Mesodermal cell (in vitro differentiated cells): ENCODE measurements around the gene ACVR1C.
"Not testable (repeated sequence)": the region's sequence is repeated elsewhere in the genome, so short reads cannot be mapped to it uniquely, and the experiment has no call there.

Experiments
- H3K27ac ChIP-seq: 2 replicates; pipeline ENCODE4 v1.7.0; 2013; ENCODE audit warnings: mild to moderate bottlenecking, low read depth, low read length, moderate library complexity; ENCODE audit not compliant: severe bottlenecking
- H3K36me3 ChIP-seq: 2 replicates; pipeline ENCODE4 v1.7.1; 2013; ENCODE audit warnings: mild to moderate bottlenecking, low read length, moderate library complexity; ENCODE audit not compliant: control insufficient read depth, insufficient read depth
- H3K4me1 ChIP-seq: one replicate; pipeline ENCODE4 v1.7.1; 2013; ENCODE audit warnings: mild to moderate bottlenecking, low read length; ENCODE audit not compliant: insufficient read depth, control insufficient read depth, poor library complexity, severe bottlenecking
- H3K4me3 ChIP-seq: 2 replicates; pipeline ENCODE4 v1.7.0; 2013; ENCODE audit warnings: low read length, control low read depth, mild to moderate bottlenecking; ENCODE audit not compliant: insufficient read depth, poor library complexity, severe bottlenecking; ENCODE audit errors: extremely low read depth
- H3K9me3 ChIP-seq: 2 replicates; pipeline ENCODE4 v1.7.1; 2013; ENCODE audit warnings: mild to moderate bottlenecking, low read length, moderate library complexity; ENCODE audit not compliant: control insufficient read depth
- WGBS, 2 experiments: methylation state at CpG; one replicate each; pipeline ENCODE4 v1.1.5; 2013; ENCODE audit warnings: missing lambda C conversion rate in 2 of 2; ENCODE audit not compliant: insufficient coverage in 2 of 2; 5-methylcytosine and 5-hydroxymethylcytosine counted together

The ACVR1C gene

DNA sequence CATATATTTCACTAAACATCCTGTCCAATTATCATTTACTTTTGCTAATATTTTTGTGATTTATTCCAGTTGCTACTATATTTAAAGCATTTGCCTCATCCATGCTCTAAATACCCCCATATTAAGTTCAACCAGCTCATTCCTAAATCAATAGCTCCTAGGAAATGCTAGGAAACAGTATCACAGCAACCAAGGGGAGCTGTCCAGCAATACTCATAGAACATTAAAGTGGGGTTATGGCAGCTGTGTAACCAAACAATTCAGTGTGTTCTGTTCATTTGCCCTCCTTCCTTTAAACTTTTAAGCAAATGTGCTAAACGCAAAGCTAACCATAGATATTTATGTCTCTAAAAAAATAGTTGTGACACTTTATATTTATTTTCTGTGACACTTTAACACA, 41.1 kb downstream of the ACVR1C start:
- Histone ChIP-seq H3K9me3 (no peaks in the 10 kb centered on the region), H3K4me1 (no peaks in the 10 kb centered on the region), H3K4me3 (no peak overlapping the region), H3K27ac (no peak overlapping the region), H3K36me3 (no peaks in the 10 kb centered on the region)
- whole genome bisulfite sequencing, 2 experiments = no CpG with 5 or more reads among the region's 1 CpG

DNA sequence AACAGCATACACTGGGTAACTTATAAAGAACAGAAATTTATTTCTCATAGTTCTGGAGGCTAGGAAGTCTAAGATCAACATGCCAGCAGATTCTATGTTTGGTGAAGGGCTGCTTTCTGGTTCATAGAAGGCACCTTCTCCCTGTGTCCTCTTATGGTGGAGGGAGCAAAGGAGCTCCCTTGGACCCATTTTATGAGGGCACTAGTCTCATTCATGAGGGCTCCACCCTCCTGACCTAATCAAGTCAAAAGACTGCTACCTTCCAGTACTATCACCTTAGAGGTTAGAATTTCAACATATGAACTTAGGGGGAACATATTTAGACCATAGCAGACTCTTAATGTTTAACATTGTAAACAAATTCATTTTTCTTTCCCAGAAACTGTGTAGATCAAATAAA, 54.5 kb downstream of the ACVR1C start:
- no peaks in the 10 kb centered on the region for H3K9me3 ChIP-seq
- no peak overlapping the region for H3K4me3 ChIP-seq
- no peaks in the 10 kb centered on the region for H3K36me3 ChIP-seq
- H3K4me1 ChIP-seq = no peaks in the 10 kb centered on the region
- no peak overlapping the region for H3K27ac ChIP-seq

- Histone ChIP-seq H3K9me3 (no peaks in the 10 kb centered on the region), H3K4me1 (no peaks in the 10 kb centered on the region), H3K36me3 (no peaks in the 10 kb centered on the region), H3K4me3 (no peak overlapping the region), H3K27ac (no peak overlapping the region)
- no CpG with 5 or more reads among the region's 2 CpGs for WGBS, 2 experiments
These were observed 55.9 kb downstream of the ACVR1C start for GRCh38 chr2:157572725-157573124.

DNA sequence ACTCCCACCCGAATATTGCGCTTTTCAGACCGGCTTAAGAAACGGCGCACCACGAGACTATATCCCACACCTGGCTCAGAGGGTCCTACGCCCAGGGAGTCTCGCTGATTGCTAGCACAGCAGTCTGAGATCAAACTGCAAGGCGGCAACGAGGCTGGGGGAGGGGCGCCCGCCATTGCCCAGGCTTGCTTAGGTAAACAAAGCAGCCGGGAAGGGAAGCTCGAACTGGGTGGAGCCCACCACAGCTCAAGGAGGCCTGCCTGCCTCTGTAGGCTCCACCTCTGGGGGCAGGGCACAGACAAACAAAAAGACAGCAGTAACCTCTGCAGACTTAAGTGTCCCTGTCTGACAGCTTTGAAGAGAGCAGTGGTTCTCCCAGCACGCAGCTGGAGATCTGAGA, 62.0 kb downstream of the ACVR1C start:
- H3K4me1 ChIP-seq, H3K36me3 ChIP-seq, H3K9me3 ChIP-seq, H3K27ac ChIP-seq, H3K4me3 ChIP-seq: not testable (repeated sequence)
- no CpG with 5 or more reads among the region's 15 CpGs for WGBS, 2 experiments

DNA sequence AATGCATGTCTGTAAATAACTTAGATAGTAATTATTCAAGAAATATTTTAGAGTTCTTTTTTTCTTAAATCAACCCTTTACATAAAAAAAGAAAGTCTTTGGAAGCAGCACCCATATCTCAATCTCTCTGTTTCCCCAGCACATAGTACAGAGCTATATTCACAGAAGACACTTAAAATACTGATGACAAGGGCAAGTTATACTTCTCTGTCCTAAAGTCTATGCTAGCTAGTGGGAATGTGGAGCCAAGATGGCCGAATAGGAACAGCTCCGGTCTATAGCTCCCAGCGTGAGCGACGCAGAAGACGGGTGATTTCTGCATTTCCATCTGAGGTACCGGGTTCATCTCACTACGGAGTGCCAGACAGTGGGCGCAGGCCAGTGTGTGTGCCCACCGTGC, 62.6 kb downstream of the ACVR1C start:
- not testable (repeated sequence) for H3K9me3 ChIP-seq, H3K4me1 ChIP-seq, H3K36me3 ChIP-seq, H3K4me3 ChIP-seq, H3K27ac ChIP-seq
- 93 to 100% methylated on average over 2 of the region's 10 CpGs for WGBS, 2 experiments

DNA sequence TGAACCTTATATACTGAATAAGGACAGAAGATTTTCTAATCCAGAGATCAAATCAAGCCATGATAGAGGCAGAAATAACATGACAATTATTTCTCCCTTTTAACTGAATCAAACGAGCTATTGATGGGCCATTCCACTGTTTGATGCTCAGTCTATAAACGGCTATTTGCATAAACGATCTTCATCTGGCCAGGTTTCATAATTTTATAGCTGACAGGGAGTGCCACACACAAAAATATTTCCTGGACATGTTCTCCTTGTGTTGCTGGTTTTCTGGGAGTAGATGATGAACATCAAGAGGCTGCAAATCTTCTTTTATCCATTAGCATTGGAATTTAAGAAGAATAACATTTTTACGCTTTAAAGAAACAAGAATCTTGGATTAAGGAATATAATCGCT, 63.1 kb downstream of the ACVR1C start:
- no peaks in the 10 kb centered on the region for H3K4me1 ChIP-seq
- 87 to 97% methylated on average over 2 to 3 of the region's 5 CpGs for WGBS, 2 experiments
- H3K4me3 ChIP-seq = no peak overlapping the region
- H3K9me3 ChIP-seq = no peaks in the 10 kb centered on the region
- no peaks in the 10 kb centered on the region for H3K36me3 ChIP-seq
- H3K27ac ChIP-seq = no peak overlapping the region

DNA sequence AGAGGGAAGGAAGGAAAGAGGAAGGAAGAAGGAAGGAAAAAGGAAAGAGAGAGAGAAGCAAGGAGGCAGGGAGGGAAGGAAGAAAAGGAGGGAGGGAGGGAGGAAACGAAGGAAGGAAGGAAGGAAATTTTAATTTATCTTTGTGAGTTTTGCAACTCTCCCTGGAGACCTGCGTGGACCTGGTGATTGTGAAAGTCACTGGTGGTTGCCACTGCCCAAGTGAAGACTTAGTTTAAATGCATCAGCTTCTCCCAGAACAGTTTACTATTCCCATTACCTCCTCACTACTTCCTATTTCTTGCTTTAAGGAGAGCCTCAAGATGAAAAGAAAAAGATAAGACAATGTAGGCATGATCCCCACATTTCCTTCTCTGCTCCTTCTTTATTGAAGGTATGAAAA, 68.8 kb downstream of the ACVR1C start:
- Histone ChIP-seq H3K27ac (no peak overlapping the region), H3K9me3 (no peaks in the 10 kb centered on the region), H3K4me3 (no peak overlapping the region), H3K4me1 (no peaks in the 10 kb centered on the region), H3K36me3 (no peaks in the 10 kb centered on the region)
- WGBS, 2 experiments = 71 to 82% methylated on average over 1 of the region's 2 CpGs

DNA sequence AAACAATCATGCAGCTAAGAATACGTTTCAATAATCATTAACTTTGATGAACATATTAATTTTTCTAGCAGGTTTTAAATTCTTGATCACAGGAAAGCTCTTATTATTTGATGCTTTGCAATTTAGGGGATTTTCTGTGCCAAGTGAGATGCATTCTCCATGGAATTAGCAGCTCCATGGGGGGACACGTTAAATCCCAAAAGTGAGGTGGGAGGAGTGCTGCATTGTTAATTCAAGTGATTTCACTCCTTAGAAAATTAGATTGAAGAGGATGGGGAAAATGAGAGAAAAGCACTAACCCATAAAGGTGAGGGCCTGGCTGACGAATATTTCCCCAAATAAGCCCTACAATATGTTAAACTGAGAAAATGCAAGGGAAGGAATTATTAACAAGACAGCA, 69.2 kb downstream of the ACVR1C start:
- Histone ChIP-seq H3K27ac (no peak overlapping the region), H3K4me1 (no peaks in the 10 kb centered on the region), H3K9me3 (no peaks in the 10 kb centered on the region), H3K4me3 (no peak overlapping the region), H3K36me3 (no peaks in the 10 kb centered on the region)
- WGBS, 2 experiments = no CpG with 5 or more reads among the region's 3 CpGs

DNA sequence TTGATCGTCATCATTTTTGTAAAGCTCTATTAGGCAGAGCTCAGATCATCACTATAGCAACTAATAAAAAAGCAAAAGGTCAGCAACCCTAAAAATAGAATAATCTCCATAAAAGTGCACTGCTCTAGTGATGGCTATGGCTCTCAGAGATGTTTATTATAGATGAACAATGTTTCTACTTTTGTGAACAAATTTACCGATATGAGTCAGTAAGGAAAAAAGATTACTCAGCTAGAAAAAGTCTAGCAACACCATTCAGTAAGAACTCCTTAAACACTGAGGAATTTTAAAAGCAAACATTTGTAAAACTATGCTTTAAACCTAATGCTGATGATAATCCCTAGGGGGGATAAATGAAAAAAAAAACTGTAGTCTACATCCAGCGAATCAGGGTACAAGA, 69.6 kb downstream of the ACVR1C start:
- no peaks in the 10 kb centered on the region for H3K9me3 ChIP-seq
- no peaks in the 10 kb centered on the region for H3K4me1 ChIP-seq
- no CpG with 5 or more reads among the region's 3 CpGs for WGBS, 2 experiments
- no peaks in the 10 kb centered on the region for H3K36me3 ChIP-seq
- H3K27ac ChIP-seq = no peak overlapping the region
- no peak overlapping the region for H3K4me3 ChIP-seq

- no peaks in the 10 kb centered on the region for H3K36me3 ChIP-seq
- no CpG with 5 or more reads among the region's 1 CpG for WGBS, 2 experiments
These were observed 70.9 kb downstream of the ACVR1C start for GRCh38 chr2:157557770-157558169.

GRCh38 chr2:157540102-157540501, 88.6 kb downstream of the ACVR1C start:
- no peak overlapping the region for H3K4me3 ChIP-seq
- no peak overlapping the region for H3K27ac ChIP-seq
- no peaks in the 10 kb centered on the region for H3K4me1 ChIP-seq
- H3K9me3 ChIP-seq = no peaks in the 10 kb centered on the region
- H3K36me3 ChIP-seq = no peaks in the 10 kb centered on the region
- 92 to 100% methylated on average over 1 to 3 of the region's 5 CpGs for WGBS, 2 experiments

More at GRCh38 chr2:157557770-157558169, 70.9 kb downstream of the ACVR1C start:
- no peak overlapping the region for H3K27ac ChIP-seq
- no peaks in the 10 kb centered on the region for H3K9me3 ChIP-seq
- no peaks in the 10 kb centered on the region for H3K4me1 ChIP-seq
- no peak overlapping the region for H3K4me3 ChIP-seq

DNA sequence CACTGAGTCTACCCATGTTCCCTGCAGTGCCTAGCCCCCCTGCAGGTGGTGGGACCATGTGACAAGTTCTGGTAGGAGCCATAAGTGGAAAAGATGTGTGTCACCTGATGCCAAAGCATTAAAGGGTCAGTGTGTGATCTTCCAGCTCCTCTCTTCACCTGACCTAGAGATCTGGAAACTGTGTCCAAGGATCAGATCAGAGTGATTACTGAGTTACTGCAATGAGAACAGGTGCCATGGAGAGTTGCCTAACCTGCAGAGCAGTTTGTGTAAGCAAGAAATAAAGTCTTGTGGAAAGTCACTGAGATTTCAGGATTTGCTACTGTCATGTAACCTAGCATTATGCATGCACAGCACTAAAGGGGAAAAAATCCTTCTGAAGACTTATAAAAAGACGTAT, 90.6 kb downstream of the ACVR1C start:
- Histone ChIP-seq H3K4me1 (no peaks in the 10 kb centered on the region), H3K9me3 (no peaks in the 10 kb centered on the region), H3K36me3 (no peaks in the 10 kb centered on the region), H3K4me3 (no peak overlapping the region), H3K27ac (no peak overlapping the region)
- no CpG with 5 or more reads among the region's 1 CpG for WGBS, 2 experiments
